ENCODE results near the gene SKI.

DNA sequence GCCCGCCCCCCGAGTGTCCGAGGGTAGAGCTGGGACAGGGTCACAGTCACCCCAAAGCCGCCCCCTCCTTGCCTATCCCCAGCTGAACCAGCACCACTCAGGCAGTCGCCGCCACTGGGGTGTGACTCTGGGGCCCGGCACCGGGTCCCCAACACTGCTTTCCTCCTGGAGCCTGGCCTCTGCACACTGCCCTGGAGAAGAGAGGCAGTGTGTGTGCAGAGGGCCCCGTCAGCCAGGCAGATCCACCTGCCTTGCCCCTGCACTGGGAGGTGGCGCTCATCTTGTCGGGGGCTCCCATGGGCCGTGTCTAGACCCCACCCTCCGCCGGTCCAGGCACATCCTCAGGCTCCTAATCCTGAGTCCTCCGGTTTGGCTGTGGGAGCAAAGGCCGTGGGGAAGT, 49.2 kb upstream of the SKI start:
- TF ChIP-seq, protein P1, sequence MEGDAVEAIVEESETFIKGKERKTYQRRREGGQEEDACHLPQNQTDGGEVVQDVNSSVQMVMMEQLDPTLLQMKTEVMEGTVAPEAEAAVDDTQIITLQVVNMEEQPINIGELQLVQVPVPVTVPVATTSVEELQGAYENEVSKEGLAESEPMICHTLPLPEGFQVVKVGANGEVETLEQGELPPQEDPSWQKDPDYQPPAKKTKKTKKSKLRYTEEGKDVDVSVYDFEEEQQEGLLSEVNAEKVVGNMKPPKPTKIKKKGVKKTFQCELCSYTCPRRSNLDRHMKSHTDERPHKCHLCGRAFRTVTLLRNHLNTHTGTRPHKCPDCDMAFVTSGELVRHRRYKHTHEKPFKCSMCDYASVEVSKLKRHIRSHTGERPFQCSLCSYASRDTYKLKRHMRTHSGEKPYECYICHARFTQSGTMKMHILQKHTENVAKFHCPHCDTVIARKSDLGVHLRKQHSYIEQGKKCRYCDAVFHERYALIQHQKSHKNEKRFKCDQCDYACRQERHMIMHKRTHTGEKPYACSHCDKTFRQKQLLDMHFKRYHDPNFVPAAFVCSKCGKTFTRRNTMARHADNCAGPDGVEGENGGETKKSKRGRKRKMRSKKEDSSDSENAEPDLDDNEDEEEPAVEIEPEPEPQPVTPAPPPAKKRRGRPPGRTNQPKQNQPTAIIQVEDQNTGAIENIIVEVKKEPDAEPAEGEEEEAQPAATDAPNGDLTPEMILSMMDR (IDR thresholded peaks at IDR 0.05) = no peak
- TF ChIP-seq POLR2A (IDR thresholded peaks at IDR 0.05) = no peak

All from breast epithelium (tissue), 3 donors.